Measurements from ENCODE around the gene GDA. TPM values are rescaled to one million over a fixed set of nuclear protein-coding genes. Genes with fewer than 3 reads are reported as not detected.

GDA gene
- total and polyA plus RNA-seq, 2 of the 8 experiments (the other 6 are each of a cell fraction or from before 2014, with no cell fraction given): 0.35 to 3.0 TPM

DNA sequence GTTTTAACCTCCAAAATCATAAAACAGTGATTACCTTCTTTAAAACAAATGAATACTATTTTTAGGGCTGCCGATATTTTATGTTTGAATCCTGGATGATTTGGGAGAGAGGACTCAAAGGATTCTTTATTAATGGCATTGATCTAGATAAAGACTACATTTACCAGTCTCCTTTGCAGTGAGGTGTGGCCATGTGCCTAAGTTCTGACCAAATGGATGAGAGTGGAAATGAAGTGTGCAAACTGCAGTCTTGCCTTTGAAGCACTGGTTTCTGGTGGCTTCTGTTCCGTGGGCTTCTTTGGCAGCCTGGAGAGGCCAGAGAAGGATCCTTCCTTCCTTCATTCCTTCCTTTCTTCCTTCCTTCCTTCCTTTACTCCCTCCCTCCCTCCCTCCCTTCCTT lies 24.3 kb upstream of the GDA start:
- Histone ChIP-seq H3K27me3 (replicated peaks in 1 of 4; ENCODE audit: control insufficient read depth in 3 of 4, extremely low read depth in 1 of 4, insufficient read depth in 3 of 4, low read length in 3 of 4) (no peaks in the 10 kb centered on the region), H3K79me1 (ENCODE audit: low read depth, low read length) (no peaks in the 10 kb centered on the region), H3K27ac (ENCODE audit: low read depth, low read length) (no peak overlapping the region), H3K23me2 (ENCODE audit: low read depth, low read length) (no peaks in the 10 kb centered on the region; the same call in 1 of the 2 replicates), H4K5ac (ENCODE audit: insufficient read length, low read depth, low read length) (no peak overlapping the region), H3K9me3 (ENCODE audit: insufficient read depth in 2 of 2, low read depth in 1 of 2, low read length in 1 of 2) (no peaks in the 10 kb centered on the region), H2BK5ac (ENCODE audit: low read depth, low read length) (no peak overlapping the region), H3K23ac (ENCODE audit: insufficient read length) (no peak overlapping the region), H2BK15ac (ENCODE audit: low read length) (no peak overlapping the region), H3K4me1 (replicated peaks in 1 of 4; ENCODE audit: control insufficient read depth in 3 of 4, insufficient read depth in 4 of 4, low read length in 3 of 4) (no peaks in the 10 kb centered on the region), H3K4me2 (ENCODE audit: insufficient read depth in 1 of 2, low read depth in 2 of 2, low read length in 2 of 2) (no peak overlapping the region), H4K20me1 (replicated peaks in 1 of 2; ENCODE audit: control insufficient read depth in 1 of 2, insufficient read depth in 2 of 2, low read length in 2 of 2) (no peaks in the 10 kb centered on the region), H3K56ac (replicated peaks; ENCODE audit: insufficient read length, low read depth, low read length) (no peak overlapping the region), H3K14ac (ENCODE audit: insufficient read length) (no peak overlapping the region), H2BK20ac (ENCODE audit: low read length) (no peak overlapping the region), H4K8ac (ENCODE audit: extremely low read depth, insufficient read depth, low read length) (no peak overlapping the region), H3K18ac (ENCODE audit: extremely low read depth, low read length) (no peak overlapping the region), H4K91ac (replicated peaks; ENCODE audit: insufficient read length, low read length) (no peak overlapping the region), H2AFZ (ENCODE audit: low read length) (peak overlapping the region; percentile 85; the same call in 1 of the 2 replicates), H3K9ac (replicated peaks in 1 of 4; ENCODE audit: extremely low read depth in 1 of 4, low read depth in 3 of 4, low read length in 3 of 4) (no peak overlapping the region), H2BK12ac (ENCODE audit: low read depth, low read length) (no peak overlapping the region), H2AK5ac (ENCODE audit: low read depth, low read length) (no peak overlapping the region), H2BK120ac (replicated peaks; ENCODE audit: low read depth, low read length) (no peak overlapping the region), H3K4ac (replicated peaks; ENCODE audit: insufficient read length, low read depth, low read length) (no peak overlapping the region), H3K4me3 (ENCODE audit: extremely low read depth in 1 of 4, insufficient read depth in 2 of 4, low read depth in 3 of 4, low read length in 4 of 4) (no peak overlapping the region), H3K36me3 (ENCODE audit: control insufficient read depth in 2 of 4, insufficient read depth in 4 of 4, low read length in 3 of 4) (no peaks in the 10 kb centered on the region), H3K79me2 (ENCODE audit: control insufficient read depth in 1 of 2, insufficient read depth in 2 of 2, low read length in 2 of 2) (no peaks in the 10 kb centered on the region)
- POLR2A ChIA-PET (ENCODE audit: partially characterized antibody): no interaction called here
- CTCF ChIA-PET (ENCODE audit: partially characterized antibody): no interaction called here
- DNase-seq (ENCODE audit: low read depth in 1 of 2, low spot score in 2 of 2) (no peak), FAIRE-seq (no peak)
- WGBS, 2 experiments (ENCODE audit: extremely low coverage in 1 of 2, insufficient coverage in 1 of 2, insufficient read length in 1 of 2, insufficient replicate concordance in 2 of 2, low coverage in 1 of 2, low lambda C conversion rate in 2 of 2, missing lambda C conversion rate in 1 of 2): 77% methylated on average over 2 of the region's 2 CpGs; no CpG with 5 or more reads in 1 of the 2 experiments
- TF ChIP-seq, protein P1, sequence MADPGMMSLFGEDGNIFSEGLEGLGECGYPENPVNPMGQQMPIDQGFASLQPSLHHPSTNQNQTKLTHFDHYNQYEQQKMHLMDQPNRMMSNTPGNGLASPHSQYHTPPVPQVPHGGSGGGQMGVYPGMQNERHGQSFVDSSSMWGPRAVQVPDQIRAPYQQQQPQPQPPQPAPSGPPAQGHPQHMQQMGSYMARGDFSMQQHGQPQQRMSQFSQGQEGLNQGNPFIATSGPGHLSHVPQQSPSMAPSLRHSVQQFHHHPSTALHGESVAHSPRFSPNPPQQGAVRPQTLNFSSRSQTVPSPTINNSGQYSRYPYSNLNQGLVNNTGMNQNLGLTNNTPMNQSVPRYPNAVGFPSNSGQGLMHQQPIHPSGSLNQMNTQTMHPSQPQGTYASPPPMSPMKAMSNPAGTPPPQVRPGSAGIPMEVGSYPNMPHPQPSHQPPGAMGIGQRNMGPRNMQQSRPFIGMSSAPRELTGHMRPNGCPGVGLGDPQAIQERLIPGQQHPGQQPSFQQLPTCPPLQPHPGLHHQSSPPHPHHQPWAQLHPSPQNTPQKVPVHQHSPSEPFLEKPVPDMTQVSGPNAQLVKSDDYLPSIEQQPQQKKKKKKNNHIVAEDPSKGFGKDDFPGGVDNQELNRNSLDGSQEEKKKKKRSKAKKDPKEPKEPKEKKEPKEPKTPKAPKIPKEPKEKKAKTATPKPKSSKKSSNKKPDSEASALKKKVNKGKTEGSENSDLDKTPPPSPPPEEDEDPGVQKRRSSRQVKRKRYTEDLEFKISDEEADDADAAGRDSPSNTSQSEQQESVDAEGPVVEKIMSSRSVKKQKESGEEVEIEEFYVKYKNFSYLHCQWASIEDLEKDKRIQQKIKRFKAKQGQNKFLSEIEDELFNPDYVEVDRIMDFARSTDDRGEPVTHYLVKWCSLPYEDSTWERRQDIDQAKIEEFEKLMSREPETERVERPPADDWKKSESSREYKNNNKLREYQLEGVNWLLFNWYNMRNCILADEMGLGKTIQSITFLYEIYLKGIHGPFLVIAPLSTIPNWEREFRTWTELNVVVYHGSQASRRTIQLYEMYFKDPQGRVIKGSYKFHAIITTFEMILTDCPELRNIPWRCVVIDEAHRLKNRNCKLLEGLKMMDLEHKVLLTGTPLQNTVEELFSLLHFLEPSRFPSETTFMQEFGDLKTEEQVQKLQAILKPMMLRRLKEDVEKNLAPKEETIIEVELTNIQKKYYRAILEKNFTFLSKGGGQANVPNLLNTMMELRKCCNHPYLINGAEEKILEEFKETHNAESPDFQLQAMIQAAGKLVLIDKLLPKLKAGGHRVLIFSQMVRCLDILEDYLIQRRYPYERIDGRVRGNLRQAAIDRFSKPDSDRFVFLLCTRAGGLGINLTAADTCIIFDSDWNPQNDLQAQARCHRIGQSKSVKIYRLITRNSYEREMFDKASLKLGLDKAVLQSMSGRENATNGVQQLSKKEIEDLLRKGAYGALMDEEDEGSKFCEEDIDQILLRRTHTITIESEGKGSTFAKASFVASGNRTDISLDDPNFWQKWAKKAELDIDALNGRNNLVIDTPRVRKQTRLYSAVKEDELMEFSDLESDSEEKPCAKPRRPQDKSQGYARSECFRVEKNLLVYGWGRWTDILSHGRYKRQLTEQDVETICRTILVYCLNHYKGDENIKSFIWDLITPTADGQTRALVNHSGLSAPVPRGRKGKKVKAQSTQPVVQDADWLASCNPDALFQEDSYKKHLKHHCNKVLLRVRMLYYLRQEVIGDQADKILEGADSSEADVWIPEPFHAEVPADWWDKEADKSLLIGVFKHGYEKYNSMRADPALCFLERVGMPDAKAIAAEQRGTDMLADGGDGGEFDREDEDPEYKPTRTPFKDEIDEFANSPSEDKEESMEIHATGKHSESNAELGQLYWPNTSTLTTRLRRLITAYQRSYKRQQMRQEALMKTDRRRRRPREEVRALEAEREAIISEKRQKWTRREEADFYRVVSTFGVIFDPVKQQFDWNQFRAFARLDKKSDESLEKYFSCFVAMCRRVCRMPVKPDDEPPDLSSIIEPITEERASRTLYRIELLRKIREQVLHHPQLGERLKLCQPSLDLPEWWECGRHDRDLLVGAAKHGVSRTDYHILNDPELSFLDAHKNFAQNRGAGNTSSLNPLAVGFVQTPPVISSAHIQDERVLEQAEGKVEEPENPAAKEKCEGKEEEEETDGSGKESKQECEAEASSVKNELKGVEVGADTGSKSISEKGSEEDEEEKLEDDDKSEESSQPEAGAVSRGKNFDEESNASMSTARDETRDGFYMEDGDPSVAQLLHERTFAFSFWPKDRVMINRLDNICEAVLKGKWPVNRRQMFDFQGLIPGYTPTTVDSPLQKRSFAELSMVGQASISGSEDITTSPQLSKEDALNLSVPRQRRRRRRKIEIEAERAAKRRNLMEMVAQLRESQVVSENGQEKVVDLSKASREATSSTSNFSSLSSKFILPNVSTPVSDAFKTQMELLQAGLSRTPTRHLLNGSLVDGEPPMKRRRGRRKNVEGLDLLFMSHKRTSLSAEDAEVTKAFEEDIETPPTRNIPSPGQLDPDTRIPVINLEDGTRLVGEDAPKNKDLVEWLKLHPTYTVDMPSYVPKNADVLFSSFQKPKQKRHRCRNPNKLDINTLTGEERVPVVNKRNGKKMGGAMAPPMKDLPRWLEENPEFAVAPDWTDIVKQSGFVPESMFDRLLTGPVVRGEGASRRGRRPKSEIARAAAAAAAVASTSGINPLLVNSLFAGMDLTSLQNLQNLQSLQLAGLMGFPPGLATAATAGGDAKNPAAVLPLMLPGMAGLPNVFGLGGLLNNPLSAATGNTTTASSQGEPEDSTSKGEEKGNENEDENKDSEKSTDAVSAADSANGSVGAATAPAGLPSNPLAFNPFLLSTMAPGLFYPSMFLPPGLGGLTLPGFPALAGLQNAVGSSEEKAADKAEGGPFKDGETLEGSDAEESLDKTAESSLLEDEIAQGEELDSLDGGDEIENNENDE (IDR thresholded peaks at IDR 0.05; ENCODE audit: insufficient replicate concordance, low read length): no peak
